Measurements from ENCODE around the gene TOP3A. TPM values are rescaled to one million over a fixed set of nuclear protein-coding genes. Genes with fewer than 3 reads are reported as not detected.

The TOP3A gene
- total RNA-seq, 2 experiments from 2014 or later: 61.8 to 65.7 TPM

GRCh38 chr17:18256776-18257175 is 58.0 kb downstream of the TOP3A start:
- Mint-ChIP-seq H3K27me3 (no peaks in the 10 kb centered on the region), H3K36me3 (ENCODE audit: low read depth) (peaks cover 8% of the 10 kb centered on the region), H3K27ac (peak overlapping the region; percentile 78), H3K4me3 (peak overlapping the region; percentile 94), H3K4me1 (ENCODE audit: low read depth) (peaks cover 32% of the 10 kb centered on the region), H3K9me3 (no peaks in the 10 kb centered on the region)
- ATAC-seq (no peak), DNase-seq (no peak)
- ChIA-PET CTCF (interaction anchor here (0.6 kb wide), 1 partner anchor 8 kb away, joined by 3 read pairs; no protein-coding TSS in a partner anchor), POLR2A (interaction anchor here (0.6 to 1.7 kb wide), 3 partner anchors 9 to 27 kb away, joined by 3 to 4 read pairs (median 3); no protein-coding TSS in a partner anchor)
- TF ChIP-seq, protein P1, sequence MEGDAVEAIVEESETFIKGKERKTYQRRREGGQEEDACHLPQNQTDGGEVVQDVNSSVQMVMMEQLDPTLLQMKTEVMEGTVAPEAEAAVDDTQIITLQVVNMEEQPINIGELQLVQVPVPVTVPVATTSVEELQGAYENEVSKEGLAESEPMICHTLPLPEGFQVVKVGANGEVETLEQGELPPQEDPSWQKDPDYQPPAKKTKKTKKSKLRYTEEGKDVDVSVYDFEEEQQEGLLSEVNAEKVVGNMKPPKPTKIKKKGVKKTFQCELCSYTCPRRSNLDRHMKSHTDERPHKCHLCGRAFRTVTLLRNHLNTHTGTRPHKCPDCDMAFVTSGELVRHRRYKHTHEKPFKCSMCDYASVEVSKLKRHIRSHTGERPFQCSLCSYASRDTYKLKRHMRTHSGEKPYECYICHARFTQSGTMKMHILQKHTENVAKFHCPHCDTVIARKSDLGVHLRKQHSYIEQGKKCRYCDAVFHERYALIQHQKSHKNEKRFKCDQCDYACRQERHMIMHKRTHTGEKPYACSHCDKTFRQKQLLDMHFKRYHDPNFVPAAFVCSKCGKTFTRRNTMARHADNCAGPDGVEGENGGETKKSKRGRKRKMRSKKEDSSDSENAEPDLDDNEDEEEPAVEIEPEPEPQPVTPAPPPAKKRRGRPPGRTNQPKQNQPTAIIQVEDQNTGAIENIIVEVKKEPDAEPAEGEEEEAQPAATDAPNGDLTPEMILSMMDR (IDR thresholded peaks at IDR 0.05): no peak
- intact Hi-C loops (cut with micrococcal nuclease): no loop called here

GRCh38 chr17:18256351-18256750 is 58.4 kb downstream of the TOP3A start:
- Mint-ChIP-seq H3K4me3 (no peak overlapping the region), H3K36me3 (ENCODE audit: low read depth) (peaks cover 12% of the 10 kb centered on the region), H3K9me3 (no peaks in the 10 kb centered on the region), H3K4me1 (ENCODE audit: low read depth) (peaks cover 29% of the 10 kb centered on the region), H3K27ac (peak overlapping the region; percentile 30), H3K27me3 (no peaks in the 10 kb centered on the region)
- TF ChIP-seq, protein P1 (IDR thresholded peaks at IDR 0.05): no peak
- ChIA-PET CTCF (interaction anchor here (2.3 kb wide), 1 partner anchor 39 kb away, joined by 5 read pairs; no protein-coding TSS in a partner anchor), POLR2A (interaction anchor here (0.6 to 1.8 kb wide), 5 partner anchors 9 to 33 kb away, joined by 3 to 4 read pairs (median 3); no protein-coding TSS in a partner anchor)
- no peak for DNase-seq
- intact Hi-C loops (cut with micrococcal nuclease): no loop called here
- ATAC-seq: no peak

GRCh38 chr17:18254888-18255649 is 59.7 kb downstream of the TOP3A start:
- Mint-ChIP-seq H3K27ac (no peak overlapping the region), H3K36me3 (ENCODE audit: low read depth) (peaks cover 17% of the 10 kb centered on the region), H3K9me3 (no peaks in the 10 kb centered on the region), H3K27me3 (no peaks in the 10 kb centered on the region), H3K4me1 (ENCODE audit: low read depth) (peaks cover 28% of the 10 kb centered on the region), H3K4me3 (no peak overlapping the region)
- intact Hi-C loops (cut with micrococcal nuclease): no loop called here
- ChIA-PET POLR2A (interaction anchor here (0.8 to 1.8 kb wide), 5 partner anchors 7 to 32 kb away, joined by 3 to 4 read pairs (median 3); no protein-coding TSS in a partner anchor), CTCF (interaction anchor here (1.7 to 2.3 kb wide), 2 partner anchors 37 to 39 kb away, joined by 4 to 5 read pairs; no protein-coding TSS in a partner anchor)
- TF ChIP-seq, protein P1 (IDR thresholded peaks at IDR 0.05): no peak
- DNase-seq: no peak
- ATAC-seq: no peak

GRCh38 chr17:18253947-18254821 is 60.6 kb downstream of the TOP3A start:
- CTCF ChIA-PET: interaction anchor here (1.7 to 2.3 kb wide), 2 partner anchors 37 to 38 kb away, joined by 4 to 5 read pairs; no protein-coding TSS in a partner anchor
- ATAC-seq (no peak), DNase-seq (no peak)
- Mint-ChIP-seq H3K36me3 (ENCODE audit: low read depth) (peaks cover 18% of the 10 kb centered on the region), H3K4me1 (ENCODE audit: low read depth) (peaks cover 22% of the 10 kb centered on the region), H3K27ac (no peak overlapping the region), H3K9me3 (no peaks in the 10 kb centered on the region), H3K27me3 (no peaks in the 10 kb centered on the region), H3K4me3 (no peak overlapping the region)
- intact Hi-C loops (cut with micrococcal nuclease): no loop called here
- TF ChIP-seq, protein P1 (IDR thresholded peaks at IDR 0.05): no peak
- POLR2A ChIA-PET: interaction anchor here (0.8 to 1.8 kb wide), 4 partner anchors 9 to 27 kb away, joined by 3 to 4 read pairs (median 4); no protein-coding TSS in a partner anchor

Data from activated CD8-positive, alpha-beta T cell treated with anti-CD3 and anti-CD28 coated beads for 36 hours (primary cell).